H1 (cell line): ENCODE data around the gene SOX13. TPM values are rescaled to one million over a fixed set of nuclear protein-coding genes. Genes with fewer than 3 reads are reported as not detected.

Source experiments
- CTCF ChIA-PET: fragments of 300-600 bp; sonication (Branson Sonifier 250); formaldehyde crosslinking; loops from one replicate; lab custom pipeline; 2021; ENCODE audit not compliant: partially characterized antibody; lab: Charles Lee
- POLR2A ChIA-PET: fragments of 300-600 bp; sonication (Branson Sonifier 250); formaldehyde crosslinking; loops from one replicate; lab custom pipeline; 2021; ENCODE audit warnings: inconsistent platforms; ENCODE audit not compliant: partially characterized antibody; lab: Charles Lee
- DNase-seq, 2 experiments: peaks; one replicate each; pipeline versions ENCODE4 v3.0.0 to v3.0.0-alpha.2; 2010 to 2022; ENCODE audit warnings: low spot score in 2 of 2, low read depth in 1 of 2, mixed read lengths in 1 of 2
- FAIRE-seq: peaks from 2 replicates; lab custom pipeline; 2011; peaks lifted over from hg19 to GRCh38; lab: Jason Lieb, UNC
- H2AFZ ChIP-seq: 2 replicates; pipeline ENCODE4 v1.8.1; 2012; ENCODE audit warnings: low read length, inconsistent platforms
- H2AK5ac ChIP-seq: 2 replicates; pipeline ENCODE4 v1.6.1; 2013; ENCODE audit warnings: low read depth, low read length
- H2BK120ac ChIP-seq: replicated peaks from 2 replicates; pipeline ENCODE3; 2013; ENCODE audit warnings: low read depth, low read length, inconsistent platforms
- H2BK12ac ChIP-seq: 2 replicates; pipeline ENCODE4 v1.6.1; 2013; ENCODE audit warnings: low read depth, low read length
- H2BK15ac ChIP-seq: 2 replicates; pipeline ENCODE4 v1.6.1; 2013; ENCODE audit warnings: low read length
- H2BK20ac ChIP-seq: 2 replicates; pipeline ENCODE4 v1.6.1; 2013; ENCODE audit warnings: low read length
- H2BK5ac ChIP-seq: 2 replicates; pipeline ENCODE4 v1.6.1; 2013; ENCODE audit warnings: low read depth, low read length
- H3K14ac ChIP-seq: 2 replicates; pipeline ENCODE4 v1.6.1; 2013; ENCODE audit warnings: inconsistent platforms; ENCODE audit not compliant: insufficient read length
- H3K18ac ChIP-seq: 2 replicates; pipeline ENCODE4 v1.6.1; 2013; ENCODE audit warnings: low read length; ENCODE audit errors: extremely low read depth
- H3K23ac ChIP-seq: 2 replicates; pipeline ENCODE4 v1.6.1; 2013; ENCODE audit warnings: inconsistent platforms; ENCODE audit not compliant: insufficient read length
- H3K23me2 ChIP-seq: 2 replicates; pipeline ENCODE4 v1.6.1; 2013; ENCODE audit warnings: low read depth, low read length
- H3K27ac ChIP-seq: 2 replicates; pipeline ENCODE4 v1.6.1; 2011; ENCODE audit warnings: low read depth, low read length, inconsistent platforms
- H3K27me3 ChIP-seq, 4 experiments: replicated peaks in 1 of 4; 1 replicate in 1 of 4; 2 replicates in 3 of 4; pipeline versions ENCODE4 v1.6.1 to v1.8.1; 2011 to 2013; ENCODE audit warnings: low read length in 3 of 4, mild to moderate bottlenecking in 3 of 4, inconsistent platforms in 2 of 4, mixed read lengths in 2 of 4, moderate library complexity in 1 of 4; ENCODE audit not compliant: control insufficient read depth in 3 of 4, insufficient read depth in 3 of 4; ENCODE audit errors: extremely low read depth in 1 of 4
- H3K36me3 ChIP-seq, 4 experiments: 2 replicates each; pipeline versions ENCODE4 v1.6.1 to v1.8.1; 2011 to 2013; ENCODE audit warnings: mild to moderate bottlenecking in 4 of 4, low read length in 3 of 4, moderate library complexity in 2 of 4, control low read depth in 1 of 4, inconsistent platforms in 1 of 4; ENCODE audit not compliant: insufficient read depth in 4 of 4, control insufficient read depth in 2 of 4
- H3K4ac ChIP-seq: replicated peaks from 2 replicates; pipeline ENCODE3; 2013; ENCODE audit warnings: low read length, low read depth, mixed read lengths, inconsistent platforms; ENCODE audit not compliant: insufficient read length
- H3K4me1 ChIP-seq, 4 experiments: replicated peaks in 1 of 4; 1 replicate in 1 of 4; 2 replicates in 3 of 4; pipeline versions ENCODE4 v1.6.1 to v1.8.1; 2011 to 2013; ENCODE audit warnings: low read length in 3 of 4, inconsistent platforms in 2 of 4, mixed read lengths in 1 of 4; ENCODE audit not compliant: insufficient read depth in 4 of 4, control insufficient read depth in 3 of 4
- H3K4me2 ChIP-seq, 2 experiments: 2 replicates each; pipeline versions ENCODE4 v1.6.1 to v1.8.1; 2011 to 2013; ENCODE audit warnings: low read depth in 2 of 2, low read length in 2 of 2, control low read depth in 1 of 2, inconsistent platforms in 1 of 2, mild to moderate bottlenecking in 1 of 2; ENCODE audit not compliant: insufficient read depth in 1 of 2
- H3K4me3 ChIP-seq, 4 experiments: fragments of 200-600, 300-600 bp in 1 of 4; sonication (generic), shearing (Covaris generic), sonication (Bioruptor Twin) in 1 of 4; 2 replicates each; pipeline versions ENCODE4 v1.5.1 to v1.8.1; 2011 to 2016; ENCODE audit warnings: low read length in 4 of 4, low read depth in 3 of 4, control low read depth in 2 of 4, inconsistent platforms in 2 of 4, mild to moderate bottlenecking in 2 of 4, mixed read lengths in 1 of 4, moderate library complexity in 1 of 4; ENCODE audit not compliant: insufficient read depth in 2 of 4; ENCODE audit errors: extremely low read depth in 1 of 4
- H3K56ac ChIP-seq: replicated peaks from 2 replicates; pipeline ENCODE3; 2013; ENCODE audit warnings: low read depth, mild to moderate bottlenecking, mixed read lengths, low read length, inconsistent platforms; ENCODE audit not compliant: insufficient read length
- H3K79me1 ChIP-seq: 2 replicates; pipeline ENCODE4 v1.6.1; 2013; ENCODE audit warnings: low read depth, low read length, control low read depth
- H3K79me2 ChIP-seq, 2 experiments: 2 replicates each; pipeline versions ENCODE4 v1.6.1 to v1.8.1; 2012 to 2013; ENCODE audit warnings: low read length in 2 of 2, mild to moderate bottlenecking in 2 of 2, inconsistent platforms in 1 of 2; ENCODE audit not compliant: insufficient read depth in 2 of 2, control insufficient read depth in 1 of 2
- H3K9ac ChIP-seq, 4 experiments: replicated peaks in 1 of 4; 1 replicate in 1 of 4; 2 replicates in 3 of 4; pipeline versions ENCODE4 v1.6.1 to v1.8.1; 2011 to 2013; ENCODE audit warnings: low read depth in 3 of 4, low read length in 3 of 4, control low read depth in 2 of 4, mild to moderate bottlenecking in 2 of 4, moderate library complexity in 2 of 4, inconsistent platforms in 1 of 4; ENCODE audit errors: extremely low read depth in 1 of 4
- H3K9me3 ChIP-seq, 2 experiments: 2 replicates each; pipeline versions ENCODE4 v1.6.1 to v1.8.1; 2012 to 2013; ENCODE audit warnings: mild to moderate bottlenecking in 2 of 2, moderate library complexity in 2 of 2, control low read depth in 1 of 2, inconsistent platforms in 1 of 2, low read depth in 1 of 2, low read length in 1 of 2, mixed read lengths in 1 of 2; ENCODE audit not compliant: insufficient read depth in 2 of 2
- H4K20me1 ChIP-seq, 2 experiments: replicated peaks in 1 of 2; 2 replicates each; pipeline versions ENCODE3 to v1.8.1; 2011 to 2013; ENCODE audit warnings: inconsistent platforms in 2 of 2, low read length in 2 of 2, mild to moderate bottlenecking in 1 of 2; ENCODE audit not compliant: insufficient read depth in 2 of 2, control insufficient read depth in 1 of 2
- H4K5ac ChIP-seq: 2 replicates; pipeline ENCODE4 v1.6.1; 2013; ENCODE audit warnings: low read length, low read depth, mixed read lengths, inconsistent platforms; ENCODE audit not compliant: insufficient read length
- H4K8ac ChIP-seq: 2 replicates; pipeline ENCODE4 v1.8.0; 2013; ENCODE audit warnings: mild to moderate bottlenecking, moderate library complexity, low read length, inconsistent platforms; ENCODE audit not compliant: insufficient read depth; ENCODE audit errors: extremely low read depth
- H4K91ac ChIP-seq: replicated peaks from 2 replicates; pipeline ENCODE3; 2013; ENCODE audit warnings: low read length, mixed read lengths, inconsistent platforms; ENCODE audit not compliant: insufficient read length
- CBX5 ChIP-seq: fragments of 300-800, 300-1000 bp; sonication (generic); IDR thresholded peaks from 2 replicates; pipeline ENCODE4 v1.7.1; 2016; ENCODE audit warnings: antibody characterized with exemption, low read length, low read depth
- CTBP2 ChIP-seq: IDR thresholded peaks from 2 replicates; pipeline ENCODE4 v1.7.0; 2011; ENCODE audit warnings: borderline replicate concordance, mild to moderate bottlenecking, moderate library complexity, mixed read lengths, low read length; ENCODE audit not compliant: insufficient read depth, insufficient read length
- E2F6 ChIP-seq: IDR thresholded peaks from 2 replicates; pipeline ENCODE4 v1.6.1; 2012; ENCODE audit warnings: inconsistent platforms
- EZH2 ChIP-seq: fragments of 200-600 bp; sonication (generic); IDR thresholded peaks from 2 replicates; pipeline ENCODE4 v1.7.1; 2012; ENCODE audit warnings: low read depth, mild to moderate bottlenecking, moderate library complexity, low read length, inconsistent platforms; ENCODE audit not compliant: severe bottlenecking
- GABPA ChIP-seq: IDR thresholded peaks from 2 replicates; pipeline ENCODE4 v1.6.1; 2011; ENCODE audit warnings: mild to moderate bottlenecking, low read length, moderate library complexity, borderline replicate concordance; ENCODE audit not compliant: insufficient read depth
- KDM1A ChIP-seq: fragments of 200-600, 300-600 bp; sonication (generic); IDR thresholded peaks from 2 replicates; pipeline ENCODE4 v1.7.1; 2016; ENCODE audit warnings: mild to moderate bottlenecking, low read length, borderline replicate concordance
- KDM4A ChIP-seq: IDR thresholded peaks from one replicate; pipeline ENCODE4 v1.7.1; 2012; ENCODE audit warnings: low read depth, mild to moderate bottlenecking, moderate library complexity, low read length, inconsistent platforms; ENCODE audit not compliant: severe bottlenecking
- RFX5 ChIP-seq: IDR thresholded peaks from 2 replicates; pipeline ENCODE4 v1.6.1; 2011; ENCODE audit warnings: low read depth, low read length, improper control_type of control experiment, borderline replicate concordance
- ZNF274 ChIP-seq: IDR thresholded peaks from 2 replicates; pipeline ENCODE4 v1.7.0; 2012; ENCODE audit warnings: low read length, borderline replicate concordance; ENCODE audit errors: extremely low read depth
- WGBS, 2 experiments: shearing (Covaris generic) in 1 of 2; methylation state at CpG; one replicate each; pipeline versions ENCODE4 v1.1.6 to v1.1.7; 2013 to 2015; ENCODE audit warnings: low lambda C conversion rate in 2 of 2, mixed read lengths in 2 of 2, inconsistent platforms in 1 of 2, low coverage in 1 of 2, missing lambda C conversion rate in 1 of 2; ENCODE audit not compliant: insufficient replicate concordance in 2 of 2, insufficient coverage in 1 of 2, insufficient read length in 1 of 2; ENCODE audit errors: extremely low coverage in 1 of 2, missing lambda C conversion rate in 1 of 2; 5-methylcytosine and 5-hydroxymethylcytosine counted together
- polyA plus RNA-seq, 7 experiments: library from polyadenylated mRNA; depleted of rRNA in 3 of 7; stranded (reverse) in 5 of 7; unstranded in 2 of 7; fragments of >200 nt in 5 of 7; fragments of 200-250 nt in 2 of 7; gene quantifications; 1 replicate in 5 of 7; 2 replicates in 1 of 7; 4 replicates in 1 of 7; pipeline versions ENCODE4 v1.2.1 to v1.2.3, GENCODE V29; 2011 to 2013; ENCODE audit warnings: missing spikeins in 2 of 7, mixed read lengths in 2 of 7
- total RNA-seq: library from RNA; stranded (reverse); fragmentation: NEBNext Ultra II Directional; extraction: Animal tissue kit (Norgen Biotek cat#: 25700); gene quantifications from 2 replicates; pipeline ENCODE4 v1.2.1, GENCODE V29; 2021

SOX13 gene
- total and polyA plus RNA-seq, 2 of the 8 experiments (the other 6 are each of a cell fraction or from before 2014, with no cell fraction given): 113 to 173 TPM

- Histone ChIP-seq H3K4me2 (no peak overlapping the region), H3K27me3 (no peaks in the 10 kb centered on the region), H2BK20ac (no peak overlapping the region), H3K14ac (no peak overlapping the region), H3K9ac (no peak overlapping the region), H3K27ac (no peak overlapping the region), H4K91ac (no peak overlapping the region), H3K4ac (no peak overlapping the region), H4K5ac (no peak overlapping the region), H3K23me2 (no peaks in the 10 kb centered on the region; the same call in 1 of the 2 replicates), H2BK120ac (no peak overlapping the region), H3K4me1 (peaks cover 0 to 5% (median 2%) of the 10 kb centered on the region in 4 experiments; a peak in 4 of 7 replicates), H3K79me1 (no peaks in the 10 kb centered on the region), H4K20me1 (no peaks in the 10 kb centered on the region), H3K36me3 (no peaks in the 10 kb centered on the region), H3K56ac (no peak overlapping the region), H3K79me2 (no peaks in the 10 kb centered on the region), H3K23ac (no peak overlapping the region), H2AFZ (no peak overlapping the region), H2BK15ac (no peak overlapping the region), H4K8ac (no peak overlapping the region), H3K18ac (no peak overlapping the region), H3K4me3 (no peak overlapping the region), H2BK5ac (no peak overlapping the region), H2BK12ac (no peak overlapping the region), H3K9me3 (no peaks in the 10 kb centered on the region), H2AK5ac (no peak overlapping the region)
- no peak for FAIRE-seq
- WGBS, 2 experiments: 98% methylated on average over 5 of the region's 7 CpGs; no CpG with 5 or more reads in 1 of the 2 experiments
- TF ChIP-seq RFX5 (no peak), KDM1A (no peak), CBX5 (no peak), ZNF274 (no peak), EZH2 (no peak), CTBP2 (no peak), E2F6 (no peak), KDM4A (no peak), GABPA (no peak)
- CTCF ChIA-PET: interaction anchor here (0.9 to 2.3 kb wide), 3 partner anchors 32 to 189 kb away, joined by 4 to 7 read pairs (median 4); no protein-coding TSS in a partner anchor
- POLR2A ChIA-PET: interaction anchor here (1.1 to 2.2 kb wide), 4 partner anchors 13 to 191 kb away, joined by 3 to 8 read pairs (median 5); partner anchors contain the start of gene SOX13
- DNase-seq: no peak
Observed at GRCh38 chr1:204059970-204060369, 12.9 kb upstream of the SOX13 start.
